ENCODE results near the gene ACACB.

Gene ACACB

GRCh38 chr12:109089683-109090082 lies 26.7 kb upstream of the ACACB start:
- Histone ChIP-seq H3K79me2 (ENCODE audit: insufficient read depth, low read depth) (peaks cover 11% of the 10 kb centered on the region), H3K36me3 (ENCODE audit: insufficient read depth) (no peaks in the 10 kb centered on the region), H3K27ac (no peak overlapping the region), H4K20me1 (ENCODE audit: insufficient read depth) (no peaks in the 10 kb centered on the region), H3K4me2 (no peak overlapping the region), H3K27me3 (ENCODE audit: insufficient read depth, low read depth) (no peaks in the 10 kb centered on the region), H2AFZ (ENCODE audit: low read depth) (no peak overlapping the region), H3K4me1 (ENCODE audit: low read depth, poor library complexity, severe bottlenecking) (peaks cover 17% of the 10 kb centered on the region), H3K4me3 (IDR thresholded peaks at IDR 0.05; ENCODE audit: insufficient read depth, low read depth, low read length) (no peak overlapping the region), H3K9ac (no peak overlapping the region)
- TF ChIP-seq CTCF (conservative IDR thresholded peaks at IDR 0.05; ENCODE audit: low read depth, low read length) = no peak

GRCh38 chr12:109092497-109093021 lies 23.8 kb upstream of the ACACB start:
- H3K4me2 ChIP-seq = peak overlapping the region; percentile 90
- H3K27me3 ChIP-seq (ENCODE audit: insufficient read depth, low read depth) = no peaks in the 10 kb centered on the region
- no peak for TF ChIP-seq CTCF (conservative IDR thresholded peaks at IDR 0.05; ENCODE audit: low read depth, low read length)
- H3K36me3 ChIP-seq (ENCODE audit: insufficient read depth) = no peaks in the 10 kb centered on the region
- peaks cover 17% of the 10 kb centered on the region for H3K4me1 ChIP-seq (ENCODE audit: low read depth, poor library complexity, severe bottlenecking)
- H3K27ac ChIP-seq = peak overlapping the region; percentile 54; the same call in 1 of the 2 replicates
- peak overlapping the region; percentile 80 for H3K9ac ChIP-seq
- peak overlapping the region; percentile 68 for H2AFZ ChIP-seq (ENCODE audit: low read depth)
- H3K79me2 ChIP-seq (ENCODE audit: insufficient read depth, low read depth) = peaks cover 11% of the 10 kb centered on the region
- H4K20me1 ChIP-seq (ENCODE audit: insufficient read depth) = no peaks in the 10 kb centered on the region
- H3K4me3 ChIP-seq (IDR thresholded peaks at IDR 0.05; ENCODE audit: insufficient read depth, low read depth, low read length) = no peak overlapping the region

GRCh38 chr12:109093022-109093918 lies 23.1 kb upstream of the ACACB start, which contains the start of gene ALKBH2:
TSS of gene ALKBH2 (minus strand) at chr12:109093472. CDS start at chr12:109092786, 686 bp downstream.
- Histone ChIP-seq H3K4me2 (peak within 1 kb of the TSS; percentile 90), H3K36me3 (ENCODE audit: insufficient read depth) (no peaks in the 10 kb centered on the region), H3K27ac (peak within 1 kb of the TSS; percentile 54; the same call in 1 of the 2 replicates), H3K79me2 (ENCODE audit: insufficient read depth, low read depth) (peaks cover 11% of the 10 kb centered on the region), H3K9ac (peak within 1 kb of the TSS; percentile 80), H3K27me3 (ENCODE audit: insufficient read depth, low read depth) (no peaks in the 10 kb centered on the region), H3K4me3 (IDR thresholded peaks at IDR 0.05; ENCODE audit: insufficient read depth, low read depth, low read length) (no peak within 1 kb of the TSS), H4K20me1 (ENCODE audit: insufficient read depth) (no peaks in the 10 kb centered on the region), H2AFZ (ENCODE audit: low read depth) (peak within 1 kb of the TSS; percentile 68), H3K4me1 (ENCODE audit: low read depth, poor library complexity, severe bottlenecking) (peaks cover 17% of the 10 kb centered on the region)
- peak; percentile 73 for TF ChIP-seq CTCF (conservative IDR thresholded peaks at IDR 0.05; ENCODE audit: low read depth, low read length)

- peaks cover 7% of the 10 kb centered on the region for H3K79me2 ChIP-seq (ENCODE audit: insufficient read depth, low read depth)
- H4K20me1 ChIP-seq (ENCODE audit: insufficient read depth) = no peaks in the 10 kb centered on the region
- peak overlapping the region; percentile 82; the same call in 1 of the 2 replicates for H3K9ac ChIP-seq
- H3K4me2 ChIP-seq = peak overlapping the region; percentile 45; the same call in 1 of the 2 replicates
- peak overlapping the region; percentile 66 for H2AFZ ChIP-seq (ENCODE audit: low read depth)
- H3K4me3 ChIP-seq (IDR thresholded peaks at IDR 0.05; ENCODE audit: insufficient read depth, low read depth, low read length) = no peak overlapping the region
- TF ChIP-seq CTCF (conservative IDR thresholded peaks at IDR 0.05; ENCODE audit: low read depth, low read length) = no peak
- H3K27me3 ChIP-seq (ENCODE audit: insufficient read depth, low read depth) = no peaks in the 10 kb centered on the region
- H3K4me1 ChIP-seq (ENCODE audit: low read depth, poor library complexity, severe bottlenecking) = peaks cover 33% of the 10 kb centered on the region
- no peaks in the 10 kb centered on the region for H3K36me3 ChIP-seq (ENCODE audit: insufficient read depth)
- no peak overlapping the region for H3K27ac ChIP-seq
Measured at GRCh38 chr12:109097140-109097434, 19.3 kb upstream of the ACACB start.

Measured in KMS-11 (cell line).